Measurements from ENCODE around the gene RPS19BP1.
A peak's percentile ranks its signal among the peaks of the same experiment; 100 is the strongest.

The RPS19BP1 gene

GRCh38 chr22:39503630-39504029 lies 28.9 kb downstream of the RPS19BP1 start:
- DNase-seq = peak in 1 of 2 experiments; percentile 26
- TF ChIP-seq GATA1 (IDR thresholded peaks at IDR 0.05; ENCODE audit: low read depth, low read length) = no peak
- no peak for TF ChIP-seq POLR2A (IDR thresholded peaks at IDR 0.05; ENCODE audit: low read length)

- no peak for TF ChIP-seq GATA1 (IDR thresholded peaks at IDR 0.05; ENCODE audit: low read depth, low read length)
- no peak for TF ChIP-seq POLR2A (IDR thresholded peaks at IDR 0.05; ENCODE audit: low read length)
- peak; percentile 38 to 64 for DNase-seq
These were observed 29.6 kb downstream of the RPS19BP1 start for GRCh38 chr22:39502789-39503409.

GRCh38 chr22:39502109-39502788 lies 30.3 kb downstream of the RPS19BP1 start, which contains the start of gene MIEF1:
TSS of gene MIEF1 (plus strand) at chr22:39502290. CDS start at chr22:39511295, 9,005 bp downstream.
- TF ChIP-seq POLR2A (IDR thresholded peaks at IDR 0.05; ENCODE audit: low read length) (peak; percentile 51), GATA1 (IDR thresholded peaks at IDR 0.05; ENCODE audit: low read depth, low read length) (no peak)
- peak; percentile 98 for DNase-seq

GRCh38 chr22:39501644-39502108 lies 30.9 kb downstream of the RPS19BP1 start:
- DNase-seq = peak in 1 of 2 experiments; percentile 32
- no peak for TF ChIP-seq POLR2A (IDR thresholded peaks at IDR 0.05; ENCODE audit: low read length)

- DNase-seq = no peak
- TF ChIP-seq GATA1 (IDR thresholded peaks at IDR 0.05; ENCODE audit: low read depth, low read length) (no peak), POLR2A (IDR thresholded peaks at IDR 0.05; ENCODE audit: low read length) (no peak)
These were observed 32.4 kb downstream of the RPS19BP1 start for GRCh38 chr22:39500101-39500500.

- no peak for DNase-seq
- TF ChIP-seq POLR2A (IDR thresholded peaks at IDR 0.05; ENCODE audit: low read length) = no peak
- no peak for TF ChIP-seq GATA1 (IDR thresholded peaks at IDR 0.05; ENCODE audit: low read depth, low read length)
These were observed 33.7 kb downstream of the RPS19BP1 start for GRCh38 chr22:39498802-39499201.

- TF ChIP-seq GATA1 (IDR thresholded peaks at IDR 0.05; ENCODE audit: low read depth, low read length) = no peak
- no peak for TF ChIP-seq POLR2A (IDR thresholded peaks at IDR 0.05; ENCODE audit: low read length)
- DNase-seq = no peak
These were observed 34.2 kb downstream of the RPS19BP1 start for GRCh38 chr22:39498368-39498767.

GRCh38 chr22:39497429-39497828 lies 35.1 kb downstream of the RPS19BP1 start:
- DNase-seq = no peak
- TF ChIP-seq GATA1 (IDR thresholded peaks at IDR 0.05; ENCODE audit: low read depth, low read length) (no peak), POLR2A (IDR thresholded peaks at IDR 0.05; ENCODE audit: low read length) (no peak)

- TF ChIP-seq POLR2A (IDR thresholded peaks at IDR 0.05; ENCODE audit: low read length) (no peak), GATA1 (IDR thresholded peaks at IDR 0.05; ENCODE audit: low read depth, low read length) (no peak)
- DNase-seq = peak; percentile 75 to 80
These were observed 36.3 kb downstream of the RPS19BP1 start for GRCh38 chr22:39496131-39496838.

- no peak for DNase-seq
- TF ChIP-seq POLR2A (IDR thresholded peaks at IDR 0.05; ENCODE audit: low read length) = no peak
These were observed 38.0 kb downstream of the RPS19BP1 start for GRCh38 chr22:39494471-39495120.

GRCh38 chr22:39493759-39494158 lies 38.8 kb downstream of the RPS19BP1 start:
- TF ChIP-seq POLR2A (IDR thresholded peaks at IDR 0.05; ENCODE audit: low read length) = no peak
- no peak for TF ChIP-seq GATA1 (IDR thresholded peaks at IDR 0.05; ENCODE audit: low read depth, low read length)
- no peak for DNase-seq

- DNase-seq = no peak
- TF ChIP-seq GATA1 (IDR thresholded peaks at IDR 0.05; ENCODE audit: low read depth, low read length) = no peak
- TF ChIP-seq POLR2A (IDR thresholded peaks at IDR 0.05; ENCODE audit: low read length) = no peak
These were observed 40.4 kb downstream of the RPS19BP1 start for GRCh38 chr22:39492186-39492585.

- DNase-seq = no peak
- TF ChIP-seq POLR2A (IDR thresholded peaks at IDR 0.05; ENCODE audit: low read length) (no peak), GATA1 (IDR thresholded peaks at IDR 0.05; ENCODE audit: low read depth, low read length) (no peak)
These were observed 40.9 kb downstream of the RPS19BP1 start for GRCh38 chr22:39491696-39492095.

All from erythroblast (primary cell).